DMS79 (cell line): ENCODE measurements around the gene SIRT3.
"Not testable (repeated sequence)": the region's sequence is repeated elsewhere in the genome, so short reads cannot be mapped to it uniquely, and the experiment has no call there.

Experiments used
- DNase-seq: peaks from one replicate; lab custom pipeline; 2025; lab: John Stamatoyannopoulos, UW

The SIRT3 gene

DNA sequence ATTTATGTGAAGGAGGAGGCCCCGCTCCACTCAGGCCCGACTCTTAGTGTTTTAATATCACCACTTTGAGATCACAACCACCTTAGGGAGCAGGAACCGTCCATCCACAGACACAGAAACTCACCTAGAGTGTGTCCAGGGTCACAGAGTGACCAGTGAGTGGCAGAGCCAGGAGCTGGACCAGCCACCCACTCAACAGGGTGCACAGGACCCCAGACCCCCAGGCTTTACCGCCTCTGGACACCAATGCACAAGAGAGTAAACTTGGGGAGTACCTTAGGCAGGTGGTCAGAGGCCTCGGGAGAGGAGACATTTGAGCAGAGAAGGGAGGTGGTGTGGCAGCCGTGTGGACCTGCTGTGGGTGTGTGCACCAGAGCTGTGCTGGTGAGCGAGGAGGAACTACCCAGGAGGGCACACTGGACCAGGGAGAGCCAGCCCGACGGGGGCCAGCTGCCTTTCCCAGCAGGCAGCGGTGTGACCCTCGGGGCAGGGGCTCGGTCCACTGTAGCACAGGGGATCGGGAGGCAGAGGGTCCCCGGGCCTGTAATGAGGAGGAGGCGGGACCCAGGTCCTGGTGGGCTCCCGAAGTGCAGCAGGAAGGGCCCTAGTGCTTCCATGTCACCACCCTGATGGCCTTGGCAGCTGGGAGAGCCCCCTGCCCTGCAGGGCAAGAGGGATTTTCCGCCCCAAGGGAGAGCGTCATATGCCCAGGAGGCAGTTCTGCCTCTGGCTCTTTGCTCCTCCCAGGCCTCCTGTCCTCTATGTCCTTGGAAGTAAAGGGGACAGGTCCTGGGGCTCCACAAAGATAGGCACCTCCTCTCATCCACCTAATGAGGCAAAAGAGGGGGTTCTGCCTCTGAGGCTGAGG is 34.5 kb upstream of the SIRT3 start:
- DNase-seq: no peak

DNA sequence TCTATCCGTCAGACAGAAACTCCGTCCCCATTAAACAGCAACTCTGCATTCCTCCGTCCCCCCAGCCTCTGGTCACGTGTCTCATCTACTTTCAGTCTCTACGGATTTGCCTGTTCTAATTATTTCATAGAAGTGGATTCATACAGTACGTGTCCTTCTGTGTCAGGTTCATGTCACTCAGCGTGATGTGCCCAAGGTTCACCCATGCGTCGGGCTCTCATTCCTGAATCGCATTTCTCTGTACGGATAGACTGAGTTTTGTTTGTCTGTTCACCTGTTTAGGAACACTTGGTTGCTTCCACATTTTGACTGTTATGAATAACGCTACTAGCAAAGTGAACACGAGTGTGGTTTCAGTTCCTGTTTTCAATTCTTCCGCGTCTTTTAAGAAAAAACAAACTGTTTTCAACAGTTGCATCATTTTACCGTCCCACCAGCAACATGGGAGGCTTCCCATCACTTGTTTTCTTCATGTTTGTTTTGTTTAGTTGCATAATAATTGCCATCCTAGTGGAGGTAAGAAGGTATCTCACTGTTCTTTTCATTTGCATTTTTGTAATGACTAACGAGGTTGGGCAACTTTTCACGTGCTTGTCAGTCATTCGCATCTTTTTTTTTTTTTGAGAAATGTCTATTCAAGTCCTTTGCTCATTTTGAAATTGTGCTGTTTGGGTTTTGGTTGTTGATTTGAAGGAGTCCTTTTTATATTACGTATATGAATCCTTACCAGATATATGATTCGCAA is 33.2 kb upstream of the SIRT3 start:
- DNase-seq: no peak

- DNase-seq: not testable (repeated sequence)
These were observed 32.6 kb upstream of the SIRT3 start for GRCh38 chr11:268716-269145.

GRCh38 chr11:267491-267994 is 31.4 kb upstream of the SIRT3 start:
- no peak for DNase-seq

DNA sequence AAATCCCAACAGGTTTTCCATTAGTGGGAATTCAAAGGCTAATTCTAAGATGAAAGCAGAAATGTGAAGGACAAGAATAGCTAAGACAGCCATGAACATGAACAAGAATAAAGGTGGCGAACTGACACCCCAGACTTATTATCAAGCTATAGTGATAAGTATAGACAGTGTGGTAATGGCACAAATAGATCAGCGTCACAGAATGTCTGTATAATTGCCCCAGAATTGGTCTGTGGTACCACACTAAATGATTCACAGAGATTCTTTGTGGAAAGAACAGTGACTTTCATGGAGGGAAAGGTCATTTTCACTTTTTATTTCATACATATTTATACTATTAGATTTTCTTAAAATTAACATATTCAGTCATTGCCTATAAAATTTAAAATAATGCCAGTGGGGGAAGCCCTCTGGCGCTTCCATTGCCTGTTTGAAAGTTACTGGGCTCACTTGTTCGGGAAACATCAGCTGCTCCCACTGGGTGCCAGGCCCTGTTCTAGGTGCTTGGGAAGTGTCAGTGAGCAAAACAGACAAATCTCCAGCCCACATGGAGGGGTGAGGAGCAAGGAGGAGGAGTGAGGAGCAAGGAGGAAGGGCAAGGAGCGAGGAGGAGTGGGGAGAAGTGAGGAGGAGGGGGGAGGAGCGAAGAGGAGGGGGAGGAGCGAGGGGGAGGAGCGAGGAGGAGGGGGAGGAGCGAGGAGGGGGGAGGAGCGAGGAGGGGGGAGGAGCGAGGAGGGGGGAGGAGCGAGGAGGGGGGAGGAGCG is 30.7 kb upstream of the SIRT3 start:
- no peak for DNase-seq

- DNase-seq: no peak
These were observed 25.5 kb upstream of the SIRT3 start for GRCh38 chr11:261624-262023.

- no peak for DNase-seq
These were observed 23.3 kb upstream of the SIRT3 start for GRCh38 chr11:259413-259812.

GRCh38 chr11:257766-258493 is 21.8 kb upstream of the SIRT3 start:
- no peak for DNase-seq

- no peak for DNase-seq
These were observed 21.0 kb upstream of the SIRT3 start for GRCh38 chr11:256952-257737.

DNA sequence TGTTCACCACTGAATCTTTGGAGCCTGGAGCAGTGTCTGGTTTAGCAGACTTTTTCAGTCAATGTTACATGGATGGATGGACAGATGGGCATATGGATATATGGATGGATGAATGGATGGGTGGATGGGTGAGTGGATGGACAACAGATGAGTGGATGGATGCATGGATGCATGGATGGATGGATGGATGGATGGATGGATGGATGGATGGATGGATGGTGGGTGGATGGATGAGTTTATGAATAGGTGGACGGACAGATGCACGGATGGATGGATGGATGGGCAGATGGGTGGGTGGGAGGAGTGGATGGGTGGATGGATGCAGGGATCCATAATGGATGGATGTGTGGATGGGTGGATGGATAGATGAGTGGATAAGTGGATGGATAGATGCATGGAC is 19.7 kb upstream of the SIRT3 start:
- DNase-seq: no peak

GRCh38 chr11:255176-255575 is 19.0 kb upstream of the SIRT3 start:
- DNase-seq: no peak

DNA sequence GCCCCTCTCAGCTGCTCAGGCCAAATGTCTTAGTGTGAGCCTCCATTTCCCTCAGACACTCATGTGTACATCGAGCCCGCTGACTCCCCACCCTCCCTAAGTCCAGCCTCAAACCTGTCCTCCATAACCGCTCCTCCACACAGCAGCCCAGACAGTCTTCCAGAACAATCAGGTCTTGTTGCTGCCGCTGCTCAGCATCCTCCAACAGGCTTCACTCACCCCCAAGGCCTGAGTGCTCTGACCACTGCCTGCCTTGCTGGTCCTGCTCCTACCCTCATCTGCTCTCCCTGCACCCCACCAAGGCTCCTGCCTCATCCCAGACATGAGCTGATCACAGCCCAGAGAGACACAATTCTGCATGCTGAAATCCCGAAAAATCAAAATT is 17.7 kb upstream of the SIRT3 start:
- no peak for DNase-seq

DNA sequence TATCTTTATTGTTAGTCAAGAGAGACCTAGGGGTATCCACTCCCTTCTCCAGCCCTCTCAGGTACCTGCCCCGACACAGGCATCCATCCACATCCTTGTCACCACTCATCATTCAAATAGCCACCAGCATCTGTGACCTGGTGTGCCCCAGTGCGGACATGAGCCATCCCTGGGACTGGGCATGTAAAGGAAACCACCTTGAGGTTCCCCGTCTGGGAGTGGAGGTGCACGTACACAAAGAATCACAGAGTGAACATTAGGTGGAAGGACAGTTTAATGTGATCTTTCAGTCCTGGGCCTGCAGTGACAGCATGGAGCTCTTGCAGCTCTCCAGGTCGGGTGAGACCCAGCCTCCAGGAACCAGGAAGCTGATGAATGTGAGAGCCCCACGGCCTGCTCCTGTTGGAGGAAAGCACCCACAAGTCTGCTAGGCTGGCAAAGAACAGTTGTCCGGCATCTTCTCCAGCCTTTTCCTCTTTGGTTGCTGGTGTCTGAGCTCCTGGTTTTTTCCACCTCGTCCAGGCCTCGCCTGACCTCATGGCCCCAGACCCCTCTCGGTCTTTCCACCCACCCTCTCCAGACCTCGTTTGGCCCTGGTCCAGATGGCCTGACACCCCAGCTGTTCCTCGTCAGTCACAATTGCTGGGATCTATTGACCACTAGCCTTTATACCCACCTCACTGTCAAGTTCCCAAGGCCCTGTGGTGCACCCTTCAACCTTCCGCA is 17.2 kb upstream of the SIRT3 start:
- no peak for DNase-seq

GRCh38 chr11:252666-253065 is 16.5 kb upstream of the SIRT3 start:
- no peak for DNase-seq

GRCh38 chr11:251550-251949 is 15.4 kb upstream of the SIRT3 start:
- DNase-seq: no peak

- no peak for DNase-seq
These were observed 14.7 kb upstream of the SIRT3 start for GRCh38 chr11:250740-251299.

DNA sequence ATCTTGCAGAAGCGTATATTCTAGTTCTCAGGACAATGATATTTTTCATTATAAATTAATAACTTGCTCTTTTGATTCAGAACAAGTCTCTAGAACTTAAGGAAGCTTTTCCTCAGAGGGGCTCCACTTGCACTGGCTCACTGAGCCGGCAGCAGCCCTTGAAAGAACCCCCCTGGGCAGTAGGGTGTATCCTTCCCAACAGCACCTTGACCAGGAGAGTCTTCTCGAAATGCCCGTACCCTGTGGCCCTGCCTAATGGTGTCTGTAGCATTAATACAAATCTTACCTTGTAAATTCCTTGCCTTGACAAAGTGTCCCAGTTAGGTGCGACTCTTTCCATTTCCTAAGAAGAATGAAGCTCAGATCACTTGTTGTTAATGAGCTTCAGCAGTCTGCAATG is 14.1 kb upstream of the SIRT3 start:
- no peak for DNase-seq

DNA sequence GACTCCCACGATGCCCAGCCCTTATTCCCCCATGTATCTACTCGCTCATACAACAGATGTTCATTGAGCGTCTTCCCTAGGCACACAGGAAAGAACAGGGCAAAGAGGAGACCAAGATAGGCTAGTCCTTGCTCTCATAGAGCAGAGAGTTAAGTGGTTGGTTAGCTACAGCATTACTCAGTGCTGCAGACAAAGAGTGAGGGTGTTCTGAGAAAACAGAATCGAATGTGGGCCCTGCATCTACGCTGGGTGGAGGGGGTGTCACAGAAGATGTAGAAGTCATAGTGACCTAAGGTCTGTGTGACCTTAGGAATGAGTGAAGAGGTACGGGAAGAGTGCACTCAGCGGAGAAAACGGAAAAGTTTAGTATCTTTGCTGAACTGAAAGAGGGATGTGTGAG is 12.9 kb upstream of the SIRT3 start:
- no peak for DNase-seq

DNA sequence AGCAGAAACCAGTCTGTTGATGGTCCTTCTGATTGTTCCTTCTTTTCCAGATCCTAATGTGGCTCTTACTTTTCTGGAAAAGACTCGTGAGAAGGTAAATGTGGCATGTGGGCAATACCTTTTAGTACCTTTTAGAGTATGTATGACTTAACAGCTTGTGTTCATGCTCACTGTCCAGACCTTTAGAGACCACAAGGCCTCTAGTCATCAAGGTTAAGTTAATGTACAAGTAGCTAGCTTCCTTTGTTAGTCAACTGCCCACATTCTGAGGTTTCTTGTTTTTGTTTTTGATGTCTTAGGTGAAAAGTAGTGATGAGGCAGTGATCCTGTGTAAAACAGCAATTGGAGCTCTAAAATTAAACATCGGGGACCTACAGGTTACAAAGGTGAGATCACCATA is 8.2 kb upstream of the SIRT3 start:
- no peak for DNase-seq

- no peak for DNase-seq
These were observed 5.5 kb upstream of the SIRT3 start for GRCh38 chr11:241634-242033.
